ENCODE results near the gene KNG1.
"Not testable (repeated sequence)": the region's sequence is repeated elsewhere in the genome, so short reads cannot be mapped to it uniquely, and the experiment has no call there.

KNG1 gene

DNA sequence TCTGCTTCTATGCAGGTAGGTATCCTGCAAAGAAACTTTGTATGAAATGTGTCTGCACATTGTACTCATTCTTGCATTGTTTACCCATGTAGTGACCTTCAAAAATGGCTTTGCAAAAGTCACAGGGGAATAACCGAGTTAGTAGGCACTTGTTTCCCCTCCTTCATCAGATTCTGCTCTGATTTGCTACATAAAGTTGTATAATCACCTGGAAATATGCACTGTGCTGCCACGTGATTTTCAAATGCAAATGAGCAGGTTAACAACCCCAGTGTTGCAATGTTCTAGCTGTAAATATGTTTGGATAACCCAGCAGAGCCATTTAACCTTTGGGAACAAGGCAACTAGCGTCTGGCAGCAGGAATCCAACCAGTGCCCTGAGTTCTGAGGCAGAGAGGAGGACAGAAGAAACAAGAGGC lies at the start of gene KNG1:
Gene KNG1, plus strand, starts transcription at position 321 of the 419 bp plus-strand sequence. CDS start 184 bp downstream, outside the sequence.
- DNase-seq (ENCODE audit: low spot score), result no peak

DNA sequence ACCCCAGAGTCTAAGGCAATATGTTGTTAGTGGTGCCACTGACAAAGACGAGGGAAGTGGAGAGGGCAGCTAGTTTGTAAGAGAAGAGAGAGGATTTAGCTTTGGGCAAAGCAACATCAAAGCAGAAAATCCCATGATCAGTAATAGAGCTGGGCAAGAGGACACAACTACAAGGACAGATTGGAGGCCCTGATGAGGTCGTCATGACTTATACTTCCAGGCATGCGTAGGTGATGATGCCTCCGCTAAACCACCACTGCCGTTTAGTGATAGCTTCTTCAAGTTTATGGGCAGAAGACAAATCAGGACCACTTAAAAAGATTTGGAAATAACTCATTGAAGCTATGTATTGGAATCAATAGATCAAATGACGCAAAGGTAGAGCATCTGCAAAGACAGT lies 48.7 kb upstream of the KNG1 start:
- no peak for DNase-seq (ENCODE audit: low spot score)

DNA sequence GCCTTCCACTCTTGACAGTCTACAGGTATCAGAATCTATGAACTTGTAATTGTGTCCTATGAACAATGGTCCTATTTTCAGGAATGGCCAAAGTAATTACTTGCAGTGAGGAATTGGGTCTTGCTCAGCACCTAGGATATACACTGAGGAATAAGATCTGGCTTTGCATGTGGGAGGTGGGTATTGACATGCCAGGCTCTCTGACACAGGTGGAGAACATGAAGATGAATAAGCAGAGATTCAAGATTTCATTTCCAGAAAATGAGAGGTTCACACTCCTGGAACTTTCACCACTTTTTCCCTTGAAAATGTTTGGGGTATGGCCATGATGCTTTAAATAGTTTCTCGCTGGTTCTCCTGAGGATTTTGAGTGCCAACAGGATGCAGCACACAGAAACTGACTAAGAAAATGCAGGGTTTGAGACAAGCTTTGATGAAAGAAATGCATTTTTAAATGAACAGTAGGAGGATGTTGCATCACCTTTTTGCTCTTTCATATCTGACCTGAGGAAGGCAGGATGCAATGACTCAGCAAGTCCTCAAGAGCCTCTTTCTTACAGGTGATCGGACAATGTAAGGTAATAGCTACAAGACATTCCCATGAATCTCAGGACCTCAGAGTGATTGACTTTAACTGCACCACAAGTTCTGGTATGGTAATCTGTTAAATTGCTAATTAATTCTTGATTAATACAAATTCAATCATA lies 47.6 kb upstream of the KNG1 start:
- DNase-seq (ENCODE audit: low spot score), result no peak

DNA sequence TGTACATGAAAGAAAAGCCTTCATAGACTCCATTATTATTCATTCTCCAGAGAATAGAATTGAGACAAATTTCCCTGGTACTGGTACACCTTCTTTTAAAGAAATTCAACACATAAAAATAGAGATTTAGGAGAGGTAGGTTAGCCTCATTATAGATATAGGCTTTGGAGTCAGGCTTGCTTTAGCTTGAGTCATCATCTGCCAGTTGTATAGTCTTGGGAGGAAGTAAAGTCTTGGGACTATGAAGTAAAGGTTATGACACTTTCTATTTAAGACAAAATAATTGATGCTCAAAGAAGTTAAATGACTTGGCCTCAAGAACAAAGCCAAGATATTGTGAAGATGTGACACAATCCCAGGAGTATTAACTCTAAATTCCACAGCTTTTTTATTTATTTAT lies 47.0 kb upstream of the KNG1 start:
- no peak for DNase-seq (ENCODE audit: low spot score)

DNA sequence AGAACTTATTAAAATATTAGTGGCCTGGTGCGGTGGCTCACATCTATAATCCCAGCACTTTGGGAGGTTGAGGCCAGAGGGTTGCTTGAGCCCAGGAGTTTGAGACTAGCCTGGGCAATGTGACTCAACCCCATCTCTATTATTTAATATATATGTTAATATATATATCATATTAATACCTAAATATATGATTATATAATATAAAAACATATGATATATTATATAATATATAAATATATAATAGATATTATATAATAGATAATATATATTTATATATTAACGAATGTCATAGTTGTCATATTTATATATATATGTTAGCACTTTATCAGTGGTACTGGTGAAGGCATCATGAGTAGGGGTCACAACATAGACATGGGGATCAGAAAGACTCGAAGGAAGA lies 46.1 kb upstream of the KNG1 start:
- no peak for DNase-seq (ENCODE audit: low spot score)

DNA sequence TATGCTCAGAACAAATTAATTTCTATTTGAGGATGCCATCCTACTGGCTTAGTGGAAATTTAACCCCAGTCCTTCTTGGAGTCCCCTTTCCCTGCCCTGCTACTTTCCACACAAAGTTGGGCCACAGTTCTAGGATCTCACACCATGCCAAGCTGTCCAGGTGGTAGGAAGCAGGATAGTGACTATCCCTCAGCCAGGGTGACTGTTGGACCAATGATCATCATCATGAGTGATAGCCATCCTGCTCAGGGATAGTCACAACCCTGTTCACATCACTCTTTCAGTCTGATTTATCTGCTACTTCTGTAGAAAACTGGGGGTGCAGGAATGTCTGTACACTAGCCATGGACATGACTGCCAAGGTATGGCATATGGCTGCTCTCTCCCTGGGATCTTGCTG lies 38.6 kb upstream of the KNG1 start:
- no peak for DNase-seq (ENCODE audit: low spot score)

DNA sequence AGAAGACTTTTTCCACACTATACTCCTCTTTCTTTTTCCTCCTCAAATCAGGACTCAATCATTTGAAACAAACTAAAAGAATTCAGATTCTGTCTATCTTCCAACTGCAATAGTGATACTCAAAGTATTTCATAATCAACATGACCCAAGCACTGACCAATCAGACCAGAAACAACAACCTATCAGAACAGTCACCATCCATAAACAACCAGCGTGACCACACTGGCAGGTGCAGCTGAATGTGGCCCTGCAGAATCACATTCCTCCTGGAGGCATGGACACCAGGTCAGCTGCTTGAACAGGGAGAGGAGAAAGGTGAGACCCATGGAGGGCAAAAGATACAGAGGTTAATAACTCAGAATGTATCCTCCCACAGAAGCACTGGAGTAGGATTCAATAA lies 38.0 kb upstream of the KNG1 start:
- DNase-seq (ENCODE audit: low spot score), result no peak

DNA sequence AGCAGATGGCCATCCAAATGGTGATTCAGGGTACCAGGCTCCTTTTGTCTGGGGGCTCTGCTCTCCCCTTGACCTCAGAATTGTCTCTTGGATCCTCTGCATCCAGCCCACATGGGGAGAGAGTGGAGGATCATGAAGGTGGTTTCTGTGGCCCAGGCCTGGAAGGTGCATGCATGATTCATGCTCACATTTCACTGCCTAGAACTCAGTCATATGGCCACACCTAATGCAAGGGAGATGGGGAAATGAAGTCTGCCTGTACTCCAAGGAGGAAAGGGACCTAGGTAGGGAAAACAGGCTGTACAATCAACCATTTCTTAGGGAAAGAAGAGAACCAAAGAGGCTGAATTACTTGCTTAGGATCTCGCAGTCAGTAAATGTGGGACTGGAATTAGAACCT lies 36.3 kb upstream of the KNG1 start:
- DNase-seq (ENCODE audit: low spot score), result no peak

DNA sequence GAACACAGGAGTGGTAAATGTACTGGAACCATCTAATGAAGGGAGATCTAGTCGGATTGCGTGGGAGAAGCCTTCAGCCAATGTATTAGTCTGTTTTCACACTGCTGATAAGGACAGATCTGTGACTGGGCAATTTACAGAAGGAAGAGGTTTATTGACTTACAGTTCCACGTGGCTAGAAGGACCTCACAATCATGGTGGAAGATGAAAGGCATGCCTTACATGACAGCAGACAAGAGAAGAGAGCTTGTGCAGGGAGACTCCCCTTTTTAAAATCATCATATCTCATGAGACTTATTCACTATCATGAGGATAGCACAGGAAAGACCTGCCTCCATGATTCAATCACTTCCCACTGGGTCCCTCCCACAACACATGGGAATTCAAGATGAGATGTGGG lies 34.3 kb upstream of the KNG1 start:
- no peak for DNase-seq (ENCODE audit: low spot score)

DNA sequence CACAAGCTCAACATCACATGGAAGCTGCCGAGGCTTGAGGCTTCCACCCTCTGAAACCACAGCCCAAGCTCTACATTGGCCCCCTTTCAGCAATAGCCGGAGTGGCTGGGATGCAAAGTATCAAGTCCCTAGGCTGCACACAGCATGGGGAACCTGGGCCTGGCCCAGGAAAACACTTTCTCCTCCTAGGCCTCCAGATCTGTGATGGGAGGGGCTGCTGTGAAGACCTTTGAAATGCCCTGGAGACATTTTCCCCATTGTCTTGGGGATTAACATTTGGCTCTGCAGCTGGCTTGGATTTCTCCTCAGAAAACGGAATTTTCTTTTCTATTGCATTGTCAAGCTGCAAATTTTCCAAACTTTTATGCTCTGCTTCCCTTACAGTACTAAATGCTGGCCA lies 33.2 kb upstream of the KNG1 start:
- no peak for DNase-seq (ENCODE audit: low spot score)

DNA sequence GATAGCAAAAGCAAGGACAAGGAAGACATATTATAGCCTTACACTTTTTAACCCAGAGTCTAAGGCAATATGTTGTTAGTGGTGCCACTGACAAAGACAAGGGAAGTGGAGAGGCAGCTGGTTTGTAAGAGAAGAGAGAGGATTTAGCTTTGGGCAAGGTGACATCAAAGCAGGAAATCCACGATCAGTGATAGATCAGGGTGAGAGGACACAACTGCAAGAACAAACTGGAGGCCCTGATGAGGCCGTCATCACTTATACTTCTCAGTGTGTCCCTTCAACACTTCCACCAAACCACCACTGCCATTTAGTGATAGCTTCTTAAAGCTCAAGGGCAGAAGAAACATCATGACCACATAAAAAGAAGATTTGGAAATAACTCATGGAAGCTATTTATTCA lies 30.7 kb upstream of the KNG1 start:
- not testable (repeated sequence) for DNase-seq (ENCODE audit: low spot score)

DNA sequence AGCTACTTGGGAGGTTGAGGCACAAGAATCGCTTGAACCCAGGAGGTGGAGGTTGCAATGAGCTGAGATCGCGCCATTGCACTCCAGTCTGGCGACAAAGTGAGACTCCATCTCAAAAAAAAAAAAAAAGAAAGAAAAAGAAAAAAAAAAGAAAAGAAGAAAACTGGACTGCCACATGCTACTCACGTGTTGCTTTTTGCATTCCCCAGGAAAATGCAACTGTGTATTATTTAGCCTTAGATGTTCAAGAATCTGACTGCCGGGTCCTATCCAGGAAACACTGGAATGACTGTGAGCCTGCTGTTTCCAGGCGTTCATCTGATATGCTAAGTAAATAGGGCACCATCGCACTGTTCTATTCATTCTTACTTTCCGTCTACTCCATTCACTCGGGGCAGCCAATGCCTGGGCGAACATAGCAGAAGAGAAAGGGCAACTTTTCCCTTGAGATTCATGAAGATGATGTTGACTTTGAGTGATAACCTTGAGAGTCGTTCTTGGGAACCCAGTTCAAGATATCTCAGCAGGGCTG lies 30.0 kb upstream of the KNG1 start:
- no peak for DNase-seq (ENCODE audit: low spot score)

DNA sequence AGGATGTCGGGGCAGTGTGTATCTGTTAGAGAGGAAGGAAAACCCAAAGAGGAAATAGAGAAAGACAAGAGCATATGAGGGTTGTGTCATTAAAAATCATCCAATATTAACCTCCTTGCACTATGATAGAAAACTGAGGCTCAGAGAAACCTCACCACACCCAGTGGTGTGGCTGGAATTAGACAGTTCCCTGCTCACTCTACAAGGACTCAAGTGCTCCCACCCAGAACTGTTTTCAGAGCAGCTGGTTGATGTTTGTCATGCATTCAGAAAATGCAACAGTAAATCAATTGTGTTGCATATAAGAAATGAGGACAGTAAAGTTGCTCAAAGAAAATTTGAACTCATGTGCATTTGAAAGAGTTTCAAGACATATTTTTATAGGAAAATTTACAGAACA lies 26.9 kb upstream of the KNG1 start:
- DNase-seq (ENCODE audit: low spot score), result not testable (repeated sequence)

DNA sequence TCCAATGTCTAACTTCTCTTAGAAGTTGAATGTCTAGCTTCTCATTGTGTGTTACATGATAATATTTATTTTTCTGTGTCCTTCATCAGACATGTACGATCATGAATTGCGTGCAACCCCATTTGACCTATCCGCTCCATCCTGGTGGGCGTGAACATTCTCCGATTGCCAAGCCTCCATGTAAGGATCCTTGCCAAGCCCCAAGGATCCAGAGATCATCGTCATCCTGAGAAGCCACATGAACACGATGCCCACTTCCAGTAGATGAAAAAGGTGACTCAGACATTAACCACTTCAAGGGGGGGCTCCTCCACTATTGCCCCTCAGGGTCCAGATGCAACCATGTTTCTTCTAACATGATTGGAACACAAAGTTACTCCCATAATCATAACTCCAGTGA lies 25.5 kb upstream of the KNG1 start:
- no peak for DNase-seq (ENCODE audit: low spot score)

DNA sequence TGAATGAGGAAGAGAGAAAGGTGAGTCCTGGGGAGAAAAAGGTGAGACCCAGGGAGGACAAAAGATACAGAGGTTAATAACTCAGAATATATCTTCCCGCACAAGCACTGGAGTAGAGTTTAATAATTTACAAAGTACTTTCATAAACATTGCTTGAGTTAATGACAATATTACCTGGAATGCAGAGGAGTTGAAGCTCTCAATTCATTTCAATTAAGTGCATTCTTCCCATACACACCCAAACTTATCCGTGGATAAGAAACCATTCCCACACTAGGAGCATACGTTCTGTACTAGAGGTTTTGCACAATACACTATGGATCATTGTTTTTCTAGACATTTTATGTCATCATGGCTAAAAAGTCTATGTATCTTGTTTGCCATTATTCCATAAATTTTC lies 23.3 kb upstream of the KNG1 start:
- no peak for DNase-seq (ENCODE audit: low spot score)

DNA sequence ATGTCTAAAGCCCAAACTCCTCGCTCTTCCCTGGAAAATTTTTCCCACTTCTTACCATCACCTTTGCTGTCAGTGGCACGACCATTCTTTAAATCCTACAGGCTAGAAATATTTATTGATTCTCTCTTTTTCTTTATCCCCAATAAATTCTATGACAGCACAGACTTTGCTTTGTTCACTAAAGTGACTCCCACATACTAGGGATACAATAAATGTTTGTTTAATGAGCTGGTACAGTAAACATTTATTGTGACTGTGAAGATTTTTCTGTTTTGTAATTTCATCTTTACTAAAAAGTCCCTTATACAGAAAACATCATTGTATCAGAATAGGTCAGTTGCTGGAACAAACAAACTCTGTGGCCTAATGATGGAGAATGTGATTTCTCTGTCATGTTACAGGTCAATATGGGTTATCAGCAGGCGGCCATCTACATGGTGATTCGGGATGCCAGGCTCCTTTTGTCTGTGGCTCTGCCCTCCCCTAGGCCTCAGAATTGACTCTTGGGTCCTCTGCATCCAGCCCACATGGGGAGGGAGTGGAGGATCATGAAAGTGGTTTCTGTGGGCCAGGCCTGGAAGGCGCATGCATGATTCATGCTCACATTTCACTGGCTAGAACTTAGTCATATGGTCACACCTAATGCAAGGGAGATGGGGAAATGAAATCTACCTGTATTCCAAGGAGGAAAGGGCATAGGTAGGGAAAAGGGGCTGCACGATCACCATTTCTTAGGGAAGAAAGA lies 22.7 kb upstream of the KNG1 start:
- no peak for DNase-seq (ENCODE audit: low spot score)

DNA sequence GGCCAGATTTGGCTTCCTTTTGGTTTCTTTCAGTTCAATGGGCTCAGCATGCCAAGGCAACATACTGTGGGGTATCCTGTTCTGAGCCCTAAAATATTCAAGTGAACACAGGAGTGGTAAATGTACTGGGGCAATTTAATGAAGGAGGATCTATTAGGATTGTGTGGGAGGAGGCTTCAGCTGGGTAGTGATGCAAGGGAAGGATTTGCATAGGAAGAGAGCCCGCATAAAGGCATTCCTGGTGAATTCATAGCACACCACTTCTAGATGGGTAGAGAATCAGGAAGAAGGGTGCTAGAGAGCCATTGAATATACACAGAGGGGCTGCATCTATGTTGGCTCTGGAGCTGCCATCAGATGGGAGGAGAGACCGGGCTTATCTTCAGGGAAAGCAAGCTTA lies 20.6 kb upstream of the KNG1 start:
- no peak for DNase-seq (ENCODE audit: low spot score)

DNA sequence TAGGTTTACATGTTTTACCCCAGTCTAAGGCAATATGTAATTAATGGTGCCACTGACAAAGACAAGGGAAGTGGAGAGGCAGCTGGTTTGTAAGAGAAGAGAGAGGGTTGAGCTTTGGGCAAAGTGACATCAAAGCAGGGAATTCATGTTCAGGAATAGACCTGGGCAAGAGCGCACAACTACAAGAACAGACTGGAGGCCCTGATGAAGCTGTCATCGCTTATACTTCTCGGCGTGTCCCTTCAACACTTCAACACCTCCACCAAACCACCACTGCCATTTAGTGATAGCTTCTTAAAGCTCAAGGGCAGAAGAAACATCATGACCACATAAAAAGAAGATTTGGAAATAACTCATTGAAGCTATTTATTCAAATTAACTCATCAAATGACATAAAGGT lies 19.6 kb upstream of the KNG1 start:
- DNase-seq (ENCODE audit: low spot score), result no peak

DNA sequence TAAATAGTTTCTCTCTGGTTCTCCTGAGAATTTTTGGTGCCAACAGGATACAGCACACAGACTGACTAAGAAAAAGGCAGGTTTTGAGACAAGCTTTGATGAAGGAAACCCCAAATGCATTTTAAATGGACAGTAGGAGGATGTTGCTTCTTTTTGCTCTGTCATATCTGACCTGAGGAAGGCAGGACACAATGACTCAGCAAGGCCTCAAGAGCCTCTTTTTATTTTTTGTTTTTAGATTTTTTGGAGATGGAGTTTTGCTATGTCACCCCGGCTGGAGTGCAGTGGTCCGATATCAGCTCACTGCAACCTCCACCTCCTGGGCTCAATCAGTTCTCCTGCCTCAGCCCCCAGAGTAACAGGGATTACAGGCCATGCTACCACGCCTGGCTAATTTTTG lies 16.9 kb upstream of the KNG1 start:
- DNase-seq (ENCODE audit: low spot score), result no peak

DNA sequence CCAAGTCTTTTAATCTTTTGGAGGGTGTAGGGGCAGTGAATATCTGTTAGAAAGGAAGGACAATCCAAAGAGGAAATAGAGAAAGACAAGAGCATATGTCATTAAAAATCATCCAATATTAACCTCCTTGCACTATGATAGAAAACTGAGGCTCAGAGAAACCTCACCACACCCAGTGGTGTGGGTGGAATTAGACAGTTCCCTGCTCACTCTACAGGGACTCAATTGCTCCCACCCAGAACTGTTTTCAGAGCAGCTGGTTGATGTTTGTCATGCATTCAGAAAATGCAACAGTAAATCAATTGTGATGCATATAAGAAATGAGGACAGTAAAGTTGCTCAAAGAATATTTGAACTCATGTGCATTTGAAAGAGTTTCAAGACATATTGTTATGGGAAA lies 14.7 kb upstream of the KNG1 start:
- DNase-seq (ENCODE audit: low spot score), result not testable (repeated sequence)

DNA sequence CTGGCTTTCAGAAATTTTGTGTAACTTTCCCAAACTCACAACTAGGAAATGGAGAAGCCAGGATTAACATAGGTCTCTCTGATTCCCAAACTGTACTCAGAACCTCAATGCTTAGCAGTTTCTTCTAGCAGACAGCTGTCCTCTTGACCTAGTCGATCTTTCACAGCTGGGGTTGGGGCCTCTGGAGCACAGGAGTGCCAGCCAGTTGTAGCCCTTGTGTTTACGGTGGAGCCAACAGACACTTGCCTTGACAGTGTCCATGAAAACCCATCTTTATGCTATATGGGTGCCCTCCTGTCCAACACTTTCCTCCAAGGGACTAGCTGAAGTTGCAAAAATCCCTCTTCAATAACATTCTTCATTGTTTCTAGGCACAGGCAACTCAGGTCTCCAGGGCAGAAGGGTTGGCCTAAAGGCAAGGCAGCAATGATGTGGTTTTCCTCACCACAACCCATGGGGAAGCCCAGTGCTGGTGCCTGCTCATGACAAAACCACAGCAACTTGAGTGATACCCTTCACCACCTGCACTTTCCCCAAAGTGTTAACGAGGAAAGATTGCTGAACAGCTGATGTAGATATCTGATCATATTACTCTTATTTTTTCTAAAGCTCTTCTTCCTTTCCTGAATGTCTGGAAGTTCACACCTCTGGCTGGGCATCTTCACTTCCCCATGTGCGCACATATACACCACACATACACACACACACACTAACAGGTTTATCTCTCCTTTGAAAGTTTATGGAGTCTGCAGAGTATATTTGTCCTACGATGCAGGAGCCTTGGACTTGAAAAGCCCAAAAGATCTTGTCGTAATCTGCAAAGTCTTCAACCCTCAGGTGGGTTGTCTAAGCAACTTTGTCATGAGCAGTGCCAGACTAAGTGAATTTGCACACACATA lies 11.0 kb upstream of the KNG1 start:
- no peak for DNase-seq (ENCODE audit: low spot score)

DNA sequence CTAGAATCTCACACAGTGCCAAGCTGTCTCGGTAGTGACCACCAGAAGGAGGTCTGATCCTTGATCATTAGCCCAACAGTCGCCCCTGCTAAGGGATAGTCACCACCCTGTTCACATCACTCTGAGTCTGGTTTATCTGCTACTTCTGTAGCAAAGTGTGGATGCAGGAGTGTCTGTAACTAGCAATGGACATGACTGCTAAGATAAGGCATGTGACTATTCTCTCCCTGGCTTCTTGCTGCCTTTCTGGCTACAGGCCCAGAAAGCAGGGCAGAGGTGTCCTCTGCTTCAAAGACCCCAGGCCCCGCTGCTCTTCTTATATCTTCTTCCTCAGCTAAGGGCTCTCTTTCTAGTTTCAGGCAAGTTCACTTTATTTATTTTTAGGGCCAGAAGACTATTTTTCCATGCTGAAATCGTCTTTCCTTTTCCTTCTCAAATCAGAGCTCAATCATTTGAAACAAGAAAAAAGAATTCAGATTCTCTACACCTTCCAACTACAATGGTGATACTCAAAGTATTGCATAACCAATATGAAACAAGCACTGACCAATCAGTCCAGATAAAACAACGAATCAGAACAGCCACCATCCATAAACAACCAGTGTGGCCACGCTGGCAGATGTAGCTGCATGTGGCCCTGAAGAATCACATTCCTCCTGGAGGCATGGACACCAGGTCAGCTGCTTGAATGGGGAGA lies 8.0 kb upstream of the KNG1 start:
- no peak for DNase-seq (ENCODE audit: low spot score)
